Astrocyte of the cerebellum (primary cell): ENCODE data around the gene ADD2.

ENCODE experiments used
- DNase-seq: peaks from one replicate; pipeline ENCODE4 v3.0.0-alpha.2; 2011; ENCODE audit warnings: low read depth
- H3K4me3 ChIP-seq: 2 replicates; pipeline ENCODE4 v1.5.1; 2011; ENCODE audit warnings: mild to moderate bottlenecking, low read depth, low read length, moderate library complexity
- CTCF ChIP-seq: IDR thresholded peaks from 2 replicates; pipeline ENCODE4 v1.5.1; 2012; ENCODE audit warnings: low read length, low read depth, moderate library complexity, mild to moderate bottlenecking; ENCODE audit errors: missing control alignments
- in situ Hi-C: cut with HindIII; loops from 2 replicates; pipeline ENCODE4 v1.10.0; 2017; ENCODE audit warnings: low sequenced_read_pairs

The ADD2 gene

GRCh38 chr2:70679259-70679658 lies 88.7 kb downstream of the ADD2 start:
- TF ChIP-seq CTCF: no peak
- DNase-seq: no peak
- no peak overlapping the region for H3K4me3 ChIP-seq

GRCh38 chr2:70678576-70679143 lies 89.3 kb downstream of the ADD2 start:
- H3K4me3 ChIP-seq: no peak overlapping the region
- no peak for DNase-seq
- TF ChIP-seq CTCF: no peak
- in situ Hi-C loops: no loop called here

More at GRCh38 chr2:70679259-70679658, 88.7 kb downstream of the ADD2 start:
- in situ Hi-C loops: no loop called here

- no peak for TF ChIP-seq CTCF
- H3K4me3 ChIP-seq: no peak overlapping the region
- in situ Hi-C loops: no loop called here
- DNase-seq: no peak
Observed at GRCh38 chr2:70676301-70677035, 91.5 kb downstream of the ADD2 start.

- in situ Hi-C loops: no loop called here
- no peak for DNase-seq
- TF ChIP-seq CTCF: no peak
- H3K4me3 ChIP-seq: no peak overlapping the region
Observed at GRCh38 chr2:70675862-70676261, 92.1 kb downstream of the ADD2 start.

- in situ Hi-C loops: no loop called here
- no peak for TF ChIP-seq CTCF
- no peak overlapping the region for H3K4me3 ChIP-seq
- DNase-seq: no peak
Observed at GRCh38 chr2:70674636-70675430, 93.2 kb downstream of the ADD2 start.

- DNase-seq: no peak
- TF ChIP-seq CTCF: no peak
- no peak overlapping the region for H3K4me3 ChIP-seq
- in situ Hi-C loops: no loop called here
Observed at GRCh38 chr2:70673041-70673647, 94.9 kb downstream of the ADD2 start.
